Measurements from ENCODE around the gene DLGAP1. TPM values are rescaled to one million over a fixed set of nuclear protein-coding genes. Genes with fewer than 3 reads are reported as not detected.

Gene DLGAP1
- total RNA-seq, 1 experiment from 2014 or later: 23.2 TPM

DNA sequence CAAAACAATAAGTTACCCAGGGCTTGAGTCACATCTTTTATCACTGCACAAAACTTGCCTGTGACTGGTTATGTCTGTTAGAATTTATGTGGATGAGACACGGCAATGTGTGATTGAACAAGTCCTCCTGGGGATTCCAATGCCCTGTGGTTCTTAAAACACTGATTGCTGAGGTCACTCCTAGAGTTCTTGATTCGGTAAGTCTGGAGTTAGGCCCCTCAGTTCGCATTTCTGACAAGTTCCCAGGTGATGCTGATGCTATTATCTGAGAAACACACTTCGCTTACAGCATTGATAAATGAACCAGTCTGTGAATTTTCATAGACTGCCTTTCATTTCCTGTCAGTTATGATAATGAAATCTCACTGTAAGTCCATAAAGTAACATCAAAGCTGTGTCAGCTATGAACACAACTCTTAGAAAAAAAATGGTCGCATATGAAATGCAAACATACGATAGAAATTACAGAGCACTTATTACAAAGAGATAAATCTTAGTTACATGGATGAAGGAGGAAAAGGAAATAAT, 214.0 kb downstream of the DLGAP1 start:
- H3K9ac ChIP-seq (ENCODE audit: extremely low read depth, insufficient read length, low read length): no peak overlapping the region
- H3K79me2 ChIP-seq (ENCODE audit: insufficient read depth, low read length): no peaks in the 10 kb centered on the region
- H4K20me1 ChIP-seq (ENCODE audit: control insufficient read depth, insufficient read depth, insufficient read length): no peaks in the 10 kb centered on the region
- no peaks in the 10 kb centered on the region for H3K79me1 ChIP-seq (ENCODE audit: insufficient read depth, low read depth, low read length, poor library complexity, severe bottlenecking)
- Mint-ChIP-seq H3K27me3 (ENCODE audit: low read depth) (peaks cover 21% of the 10 kb centered on the region), H3K4me3 (no peak overlapping the region; a peak in 1 of 5 replicates), H3K9me3 (no peaks in the 10 kb centered on the region), H3K27ac (no peak overlapping the region), H3K4me1 (peaks cover 65 to 78% of the 10 kb centered on the region in 2 experiments), H3K36me3 (ENCODE audit: insufficient read depth in 1 of 3, low read depth in 3 of 3) (no peaks in the 10 kb centered on the region; a peak in 2 of 7 replicates)
- H4K8ac ChIP-seq (replicated peaks; ENCODE audit: insufficient read length, low read depth, low read length): no peak overlapping the region
- no peak overlapping the region for H2BK20ac ChIP-seq (ENCODE audit: low read depth, low read length, poor library complexity, severe bottlenecking)
- no peak for DNase-seq
- H2BK5ac ChIP-seq (ENCODE audit: insufficient read length, low read length): no peak overlapping the region
- H3K4me2 ChIP-seq (ENCODE audit: insufficient read depth, insufficient read length, low read length): no peak overlapping the region
- no peaks in the 10 kb centered on the region for H3K9me3 ChIP-seq (ENCODE audit: control insufficient read depth, low read depth, low read length)
- no peaks in the 10 kb centered on the region for H3K23me2 ChIP-seq (ENCODE audit: insufficient read length, low read depth, low read length, poor library complexity, severe bottlenecking)
- H2AK5ac ChIP-seq (ENCODE audit: insufficient read length, low read length): no peak overlapping the region
- H3K23ac ChIP-seq (ENCODE audit: insufficient read length, low read depth, low read length): no peak overlapping the region
- H4K91ac ChIP-seq (ENCODE audit: insufficient read length, low read depth, low read length): no peak overlapping the region
- no peak overlapping the region for H3T11ph ChIP-seq (ENCODE audit: low read length)
- peaks cover 7% of the 10 kb centered on the region; the same call in 1 of the 2 replicates for H3K4me1 ChIP-seq (ENCODE audit: insufficient read depth, low read length)
- H3K27me3 ChIP-seq (ENCODE audit: insufficient read depth, low read length): peaks cover 9% of the 10 kb centered on the region; the same call in 1 of the 2 replicates
- H4K5ac ChIP-seq (ENCODE audit: insufficient read length, low read depth, low read length): no peak overlapping the region
- H2BK15ac ChIP-seq (ENCODE audit: low read depth, low read length): no peak overlapping the region
- H3K14ac ChIP-seq (ENCODE audit: insufficient read depth, low read length): no peak overlapping the region
- H3K18ac ChIP-seq (ENCODE audit: insufficient read length, low read depth, low read length): no peak overlapping the region
- no peak overlapping the region for H3K4ac ChIP-seq (ENCODE audit: low read depth, low read length)
- H3K27ac ChIP-seq (ENCODE audit: insufficient read length, low read depth, low read length): no peak overlapping the region
- H2BK12ac ChIP-seq (ENCODE audit: insufficient read length, low read depth, low read length): no peak overlapping the region
- no peak overlapping the region for H3K56ac ChIP-seq (ENCODE audit: insufficient read length, low read depth, low read length)
- no peak overlapping the region for H2AFZ ChIP-seq (ENCODE audit: low read length)
- H2BK120ac ChIP-seq (ENCODE audit: low read depth, low read length, poor library complexity, severe bottlenecking): no peak overlapping the region
- TF ChIP-seq, protein P1, sequence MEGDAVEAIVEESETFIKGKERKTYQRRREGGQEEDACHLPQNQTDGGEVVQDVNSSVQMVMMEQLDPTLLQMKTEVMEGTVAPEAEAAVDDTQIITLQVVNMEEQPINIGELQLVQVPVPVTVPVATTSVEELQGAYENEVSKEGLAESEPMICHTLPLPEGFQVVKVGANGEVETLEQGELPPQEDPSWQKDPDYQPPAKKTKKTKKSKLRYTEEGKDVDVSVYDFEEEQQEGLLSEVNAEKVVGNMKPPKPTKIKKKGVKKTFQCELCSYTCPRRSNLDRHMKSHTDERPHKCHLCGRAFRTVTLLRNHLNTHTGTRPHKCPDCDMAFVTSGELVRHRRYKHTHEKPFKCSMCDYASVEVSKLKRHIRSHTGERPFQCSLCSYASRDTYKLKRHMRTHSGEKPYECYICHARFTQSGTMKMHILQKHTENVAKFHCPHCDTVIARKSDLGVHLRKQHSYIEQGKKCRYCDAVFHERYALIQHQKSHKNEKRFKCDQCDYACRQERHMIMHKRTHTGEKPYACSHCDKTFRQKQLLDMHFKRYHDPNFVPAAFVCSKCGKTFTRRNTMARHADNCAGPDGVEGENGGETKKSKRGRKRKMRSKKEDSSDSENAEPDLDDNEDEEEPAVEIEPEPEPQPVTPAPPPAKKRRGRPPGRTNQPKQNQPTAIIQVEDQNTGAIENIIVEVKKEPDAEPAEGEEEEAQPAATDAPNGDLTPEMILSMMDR (conservative IDR thresholded peaks at IDR 0.05): no peak
- no CpG with 5 or more reads among the region's 6 CpGs for WGBS (ENCODE audit: extremely low coverage, insufficient read length, low lambda C conversion rate)
